DOHH2 (cell line): ENCODE measurements around the gene ITPKB.

ENCODE experiments used
- EZH2phosphoT487 ChIP-seq: fragments of 200-600 bp; sonication (generic); IDR thresholded peaks from 2 replicates; pipeline ENCODE4 v1.6.1; 2017; ENCODE audit warnings: borderline replicate concordance, mild to moderate bottlenecking, antibody characterized with exemption, low read length, moderate library complexity, mixed read lengths
- TF ChIP-seq, protein P1 (sequence below): fragments of 200-600 bp; sonication (generic); IDR thresholded peaks from one replicate; pipeline ENCODE4 v1.5.1; 2014; ENCODE audit warnings: antibody characterized with exemption, mild to moderate bottlenecking, low read depth, low read length; ENCODE audit not compliant: poor library complexity, severe bottlenecking

DNA sequence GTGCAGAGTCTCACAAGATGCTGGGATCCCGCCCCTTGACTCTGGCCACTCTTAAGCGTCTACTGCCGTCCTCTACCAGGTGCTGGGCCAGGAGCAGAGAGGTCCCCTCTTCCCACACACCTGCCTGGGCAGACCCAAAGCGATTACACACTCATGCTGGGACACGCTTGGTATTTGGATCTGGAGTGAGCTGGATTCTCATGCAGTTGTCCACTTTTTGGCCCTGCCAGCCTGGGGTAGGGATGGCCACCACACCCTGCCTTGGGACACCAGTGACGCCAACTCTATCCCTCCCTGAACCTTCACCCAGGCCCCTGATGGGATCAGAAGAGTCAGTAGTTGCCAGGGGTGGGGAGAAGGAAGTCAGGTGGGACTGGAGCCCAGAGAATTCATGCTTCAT is 28.6 kb downstream of the ITPKB start:
- no peak for TF ChIP-seq EZH2phosphoT487
- TF ChIP-seq, protein P1, sequence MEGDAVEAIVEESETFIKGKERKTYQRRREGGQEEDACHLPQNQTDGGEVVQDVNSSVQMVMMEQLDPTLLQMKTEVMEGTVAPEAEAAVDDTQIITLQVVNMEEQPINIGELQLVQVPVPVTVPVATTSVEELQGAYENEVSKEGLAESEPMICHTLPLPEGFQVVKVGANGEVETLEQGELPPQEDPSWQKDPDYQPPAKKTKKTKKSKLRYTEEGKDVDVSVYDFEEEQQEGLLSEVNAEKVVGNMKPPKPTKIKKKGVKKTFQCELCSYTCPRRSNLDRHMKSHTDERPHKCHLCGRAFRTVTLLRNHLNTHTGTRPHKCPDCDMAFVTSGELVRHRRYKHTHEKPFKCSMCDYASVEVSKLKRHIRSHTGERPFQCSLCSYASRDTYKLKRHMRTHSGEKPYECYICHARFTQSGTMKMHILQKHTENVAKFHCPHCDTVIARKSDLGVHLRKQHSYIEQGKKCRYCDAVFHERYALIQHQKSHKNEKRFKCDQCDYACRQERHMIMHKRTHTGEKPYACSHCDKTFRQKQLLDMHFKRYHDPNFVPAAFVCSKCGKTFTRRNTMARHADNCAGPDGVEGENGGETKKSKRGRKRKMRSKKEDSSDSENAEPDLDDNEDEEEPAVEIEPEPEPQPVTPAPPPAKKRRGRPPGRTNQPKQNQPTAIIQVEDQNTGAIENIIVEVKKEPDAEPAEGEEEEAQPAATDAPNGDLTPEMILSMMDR = no peak
